A673 (cell line): ENCODE measurements around the gene LRP2. TPM values are rescaled to one million over a fixed set of nuclear protein-coding genes. Genes with fewer than 3 reads are reported as not detected.

Experiments
- BruUV-seq: library from RNA; stranded (reverse); fragments of 400-500 nt; replicated peaks from 2 replicates; lab custom pipeline; 2021; lab: Mats Ljungman, UMichigan
- CTCF ChIA-PET: fragments of 300-600 bp; sonication (Branson Sonifier 250); formaldehyde crosslinking; loops from one replicate; lab custom pipeline; 2022; ENCODE audit warnings: antibody characterized with exemption; lab: Charles Lee
- POLR2A ChIA-PET: fragments of 300-600 bp; sonication (Branson Sonifier 250); formaldehyde crosslinking; loops from one replicate; lab custom pipeline; 2022; ENCODE audit warnings: antibody characterized with exemption; ENCODE audit not compliant: low non-redundant PET; lab: Charles Lee
- DNase-seq: peaks from one replicate; pipeline ENCODE4 v3.0.0-alpha.2; 2015; ENCODE audit warnings: low spot score
- H3K27ac ChIP-seq: fragments of 200-600 bp; sonication (generic); 2 replicates; pipeline ENCODE4 v1.5.1; 2016; ENCODE audit warnings: mixed run types, low read depth, mild to moderate bottlenecking, mixed read lengths, antibody characterized with exemption, low read length; ENCODE audit not compliant: poor library complexity, severe bottlenecking
- H3K27me3 ChIP-seq: fragments of 200-600 bp; sonication (generic); replicated peaks from 2 replicates; pipeline ENCODE4 v1.6.1; 2017; ENCODE audit warnings: mixed run types, low read depth, mild to moderate bottlenecking, mixed read lengths, antibody characterized with exemption, low read length; ENCODE audit not compliant: insufficient read depth, poor library complexity
- H3K36me3 ChIP-seq: fragments of 200-600 bp; sonication (generic); 2 replicates; pipeline ENCODE4 v1.6.1; 2016; ENCODE audit warnings: mixed run types, mild to moderate bottlenecking, mixed read lengths, antibody characterized with exemption, low read length; ENCODE audit not compliant: insufficient read depth, poor library complexity, severe bottlenecking
- H3K4me1 ChIP-seq: fragments of 200-600 bp; sonication (generic); 2 replicates; pipeline ENCODE4 v1.6.1; 2017; ENCODE audit warnings: mixed run types, mild to moderate bottlenecking, mixed read lengths, antibody characterized with exemption, low read length; ENCODE audit not compliant: insufficient read depth, poor library complexity, severe bottlenecking
- H3K4me3 ChIP-seq: fragments of 200-600 bp; sonication (generic); 2 replicates; pipeline ENCODE4 v1.5.1; 2016; ENCODE audit warnings: low read depth, mixed run types, mild to moderate bottlenecking, mixed read lengths, low read length; ENCODE audit not compliant: poor library complexity, severe bottlenecking
- H3K9me3 ChIP-seq: fragments of 200-600 bp; sonication (generic); 2 replicates; pipeline ENCODE4 v1.6.1; 2016; ENCODE audit warnings: mixed run types, low read depth, mild to moderate bottlenecking, mixed read lengths, antibody characterized with exemption, low read length; ENCODE audit not compliant: poor library complexity, severe bottlenecking
- CTCF ChIP-seq: fragments of 300-800, 200-600 bp; sonication (generic); conservative IDR thresholded peaks from 2 replicates; pipeline ENCODE4 v1.5.1; 2017; ENCODE audit warnings: low read depth, mild to moderate bottlenecking, antibody characterized with exemption, low read length, moderate library complexity, mixed read lengths
- EZH2 ChIP-seq: fragments of 200-600 bp; sonication (generic); IDR thresholded peaks from 2 replicates; pipeline ENCODE4 v1.6.1; 2017; ENCODE audit warnings: borderline replicate concordance, low read depth, mild to moderate bottlenecking, mixed read lengths, antibody characterized with exemption, low read length; ENCODE audit not compliant: poor library complexity, severe bottlenecking
- intact Hi-C: fragments of 100-400 bp; cut with micrococcal nuclease; formaldehyde crosslinking; loops from one replicate; pipeline ENCODE4 v1.10.0; 2022; ENCODE audit not compliant: unreplicated experiment
- total RNA-seq: library from RNA; stranded (reverse); gene quantifications from 2 replicates; pipeline ENCODE4 v1.2.3, GENCODE V29; 2021

Gene LRP2
- total RNA-seq, 1 experiment from 2014 or later, result 0.26 TPM

- DNase-seq, result no peak
- Histone ChIP-seq H3K9me3 (no peaks in the 10 kb centered on the region), H3K27me3 (peaks cover 93% of the 10 kb centered on the region), H3K27ac (no peak overlapping the region), H3K4me1 (peaks cover 31% of the 10 kb centered on the region), H3K4me3 (peak overlapping the region; percentile 30), H3K36me3 (no peaks in the 10 kb centered on the region)
- BruUV-seq, result no TSS peak
- intact Hi-C loops, result no loop called here
- TF ChIP-seq CTCF (no peak), EZH2 (peak; percentile 81)
- ChIA-PET POLR2A (no interaction called here), CTCF (no interaction called here)
Observed at GRCh38 chr2:169360984-169361705, 1.2 kb downstream of the LRP2 start.

DNA sequence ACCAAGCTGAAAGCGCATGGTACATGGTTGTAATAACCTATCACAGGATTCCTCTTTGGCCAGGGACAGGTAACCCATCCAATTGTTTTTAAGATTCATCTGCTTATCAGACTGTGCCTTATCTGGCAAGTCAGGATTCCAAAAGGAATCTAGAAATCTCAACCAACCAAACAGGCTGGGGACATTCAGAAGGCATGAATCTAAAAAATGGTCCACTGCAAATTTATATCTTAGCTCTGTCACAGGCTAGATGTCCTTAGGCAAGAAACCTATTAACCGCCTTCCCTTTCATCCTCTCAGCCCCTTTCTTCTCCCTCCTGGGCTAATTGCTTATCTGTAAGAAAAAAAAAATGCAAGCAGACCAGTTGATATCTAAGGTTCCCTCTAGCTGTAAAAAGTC is 4.3 kb downstream of the LRP2 start:
- ChIA-PET CTCF (no interaction called here), POLR2A (interaction anchor here (0.5 kb wide), 1 partner anchor 350 kb away, joined by 3 read pairs; no protein-coding TSS in a partner anchor)
- no peaks in the 10 kb centered on the region for H3K36me3 ChIP-seq
- DNase-seq, result no peak
- no peak overlapping the region for H3K4me3 ChIP-seq
- H3K4me1 ChIP-seq, result peaks cover 18% of the 10 kb centered on the region
- H3K27me3 ChIP-seq, result peaks cover 77% of the 10 kb centered on the region
- BruUV-seq, result no TSS peak
- no peak overlapping the region for H3K27ac ChIP-seq
- intact Hi-C loops, result no loop called here
- TF ChIP-seq CTCF (no peak), EZH2 (no peak)
- H3K9me3 ChIP-seq, result no peaks in the 10 kb centered on the region

- intact Hi-C loops, result no loop called here
- DNase-seq, result no peak
- H3K4me1 ChIP-seq, result no peaks in the 10 kb centered on the region
- peaks cover 40% of the 10 kb centered on the region for H3K27me3 ChIP-seq
- no peaks in the 10 kb centered on the region for H3K9me3 ChIP-seq
- H3K36me3 ChIP-seq, result no peaks in the 10 kb centered on the region
- BruUV-seq, result no TSS peak
- TF ChIP-seq EZH2 (no peak), CTCF (no peak)
- CTCF ChIA-PET, result no interaction called here
- H3K27ac ChIP-seq, result no peak overlapping the region
- no peak overlapping the region for H3K4me3 ChIP-seq
- POLR2A ChIA-PET, result no interaction called here
Observed at GRCh38 chr2:169354244-169354643, 8.1 kb downstream of the LRP2 start.
